Measurements from ENCODE around the gene DGKQ. TPM values are rescaled to one million over a fixed set of nuclear protein-coding genes. Genes with fewer than 3 reads are reported as not detected.

DGKQ gene
- total RNA-seq, 2 donors from 2014 or later, result 39.4 to 68.2 TPM

DNA sequence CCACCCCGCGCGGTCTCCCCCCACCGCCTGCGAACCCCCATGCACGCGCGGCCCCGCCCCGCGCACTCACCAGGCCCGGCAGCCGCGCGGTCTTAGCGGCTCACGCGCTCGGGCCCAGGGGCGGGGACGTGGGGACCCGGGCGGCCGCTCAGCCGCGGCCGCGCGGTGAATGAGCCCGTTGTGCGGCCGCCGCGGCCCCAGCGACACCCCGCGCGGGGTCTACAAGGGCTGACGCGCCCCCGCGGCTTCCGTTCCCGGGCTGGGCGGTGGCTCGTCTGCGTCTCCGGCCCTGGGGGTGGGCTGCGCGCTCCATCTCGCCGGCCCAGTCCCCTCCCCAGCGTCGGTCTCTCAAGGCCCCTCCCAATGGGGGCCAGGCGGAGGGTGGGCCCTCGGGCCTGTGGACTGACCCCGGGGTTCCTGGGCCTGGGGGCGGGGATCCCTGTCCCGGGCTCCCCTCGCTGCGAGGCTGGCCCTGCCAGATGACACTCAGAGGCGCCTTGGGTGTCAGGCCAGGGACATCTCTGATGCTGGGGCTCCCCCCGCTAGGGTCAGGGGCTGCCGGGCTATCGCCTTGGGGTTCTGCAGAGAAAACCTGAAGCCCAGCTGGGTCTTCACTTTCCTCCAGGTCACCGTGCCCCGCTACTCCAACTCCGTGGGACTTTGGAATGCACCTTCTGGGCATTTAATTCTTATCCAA lies 24.2 kb upstream of the DGKQ start:
- Histone ChIP-seq H3K27me3 (peaks cover 47% of the 10 kb centered on the region), H3K4me1 (peaks cover 14% of the 10 kb centered on the region), H3K36me3 (no peaks in the 10 kb centered on the region), H3K9ac (ENCODE audit: low read depth in 2 of 2, low read length in 2 of 2) (no peak overlapping the region), H3K9me3 (no peaks in the 10 kb centered on the region), H3K27ac (no peak overlapping the region), H3K4me3 (no peak overlapping the region)
- no peak for DNase-seq
- TF ChIP-seq, protein P1, sequence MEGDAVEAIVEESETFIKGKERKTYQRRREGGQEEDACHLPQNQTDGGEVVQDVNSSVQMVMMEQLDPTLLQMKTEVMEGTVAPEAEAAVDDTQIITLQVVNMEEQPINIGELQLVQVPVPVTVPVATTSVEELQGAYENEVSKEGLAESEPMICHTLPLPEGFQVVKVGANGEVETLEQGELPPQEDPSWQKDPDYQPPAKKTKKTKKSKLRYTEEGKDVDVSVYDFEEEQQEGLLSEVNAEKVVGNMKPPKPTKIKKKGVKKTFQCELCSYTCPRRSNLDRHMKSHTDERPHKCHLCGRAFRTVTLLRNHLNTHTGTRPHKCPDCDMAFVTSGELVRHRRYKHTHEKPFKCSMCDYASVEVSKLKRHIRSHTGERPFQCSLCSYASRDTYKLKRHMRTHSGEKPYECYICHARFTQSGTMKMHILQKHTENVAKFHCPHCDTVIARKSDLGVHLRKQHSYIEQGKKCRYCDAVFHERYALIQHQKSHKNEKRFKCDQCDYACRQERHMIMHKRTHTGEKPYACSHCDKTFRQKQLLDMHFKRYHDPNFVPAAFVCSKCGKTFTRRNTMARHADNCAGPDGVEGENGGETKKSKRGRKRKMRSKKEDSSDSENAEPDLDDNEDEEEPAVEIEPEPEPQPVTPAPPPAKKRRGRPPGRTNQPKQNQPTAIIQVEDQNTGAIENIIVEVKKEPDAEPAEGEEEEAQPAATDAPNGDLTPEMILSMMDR (IDR thresholded peaks at IDR 0.05), result no peak
- intact Hi-C loops (cut with DNase I), result no loop called here

DNA sequence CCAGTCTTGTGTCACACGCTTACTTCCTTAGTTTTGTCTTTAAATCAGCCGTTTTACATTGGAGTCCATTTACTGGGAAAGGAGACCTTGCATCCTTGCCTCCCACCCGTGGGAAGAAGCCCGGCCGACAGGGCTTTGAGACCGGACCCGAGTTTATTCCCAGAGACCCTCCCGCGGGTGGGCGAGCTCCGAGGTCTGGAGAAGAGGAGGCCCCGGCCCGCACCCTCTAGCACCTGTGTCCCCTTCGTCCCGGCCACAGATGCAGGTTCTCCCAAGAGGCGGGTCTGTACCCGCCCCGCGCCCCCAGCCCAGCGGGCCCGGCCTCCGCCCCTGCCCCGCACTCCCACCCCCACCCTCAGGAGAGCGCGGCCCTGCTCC lies 23.6 kb upstream of the DGKQ start:
- Histone ChIP-seq H3K4me1 (peaks cover 9% of the 10 kb centered on the region), H3K4me3 (no peak overlapping the region), H3K36me3 (no peaks in the 10 kb centered on the region), H3K27ac (no peak overlapping the region), H3K9me3 (no peaks in the 10 kb centered on the region), H3K9ac (ENCODE audit: low read depth in 2 of 2, low read length in 2 of 2) (no peak overlapping the region), H3K27me3 (peaks cover 42% of the 10 kb centered on the region)
- TF ChIP-seq, protein P1 (IDR thresholded peaks at IDR 0.05), result no peak
- intact Hi-C loops (cut with DNase I), result no loop called here
- no peak for DNase-seq

DNA sequence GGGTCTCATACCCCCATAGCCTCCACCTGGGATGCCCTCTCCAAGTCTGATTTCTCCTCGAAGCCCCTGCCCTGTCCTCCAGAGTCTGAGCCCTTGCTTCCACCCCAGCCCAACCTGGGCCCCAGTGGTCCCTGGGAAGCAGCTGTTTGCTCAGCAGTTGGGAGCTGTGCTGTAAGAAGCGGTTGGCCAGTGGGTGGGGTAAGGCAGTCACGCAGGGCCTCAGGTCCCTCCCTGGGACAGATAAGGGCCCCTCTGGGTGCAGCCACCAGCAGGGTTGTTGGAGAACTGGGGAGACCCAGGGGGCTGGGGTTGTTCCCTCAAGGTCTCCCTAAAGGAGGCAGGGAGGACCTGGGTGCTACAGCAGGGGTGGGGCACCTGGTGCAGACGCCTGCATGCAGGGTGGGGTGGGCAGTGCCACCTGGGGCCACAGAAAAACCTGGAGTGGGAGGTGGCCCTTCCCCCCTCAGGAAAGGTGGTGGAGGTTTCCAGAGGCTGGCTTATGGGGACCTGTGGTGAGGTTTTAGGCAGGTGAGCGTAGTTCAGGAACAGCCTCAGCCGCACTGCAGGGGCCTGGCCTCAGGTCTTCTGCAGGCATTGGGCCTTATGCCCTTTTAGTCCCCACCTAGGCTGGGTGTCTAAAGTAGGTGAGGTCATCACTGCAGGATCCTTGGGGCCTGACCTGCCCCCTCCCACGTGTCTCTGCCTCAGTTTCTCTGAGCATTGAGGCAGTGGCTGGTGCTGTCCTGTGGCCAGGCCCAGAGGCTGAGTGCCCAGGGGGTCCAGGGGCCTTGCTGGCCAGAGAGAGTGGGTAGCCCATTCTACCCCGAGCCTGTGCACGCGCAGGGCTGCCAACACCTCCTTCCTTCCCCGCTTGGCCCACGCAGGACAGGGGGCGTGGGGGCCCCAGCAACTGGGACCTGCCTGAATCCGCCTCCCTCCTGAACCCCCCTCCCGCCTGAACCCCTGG lies 22.9 kb upstream of the DGKQ start:
- Histone ChIP-seq H3K27ac (no peak overlapping the region), H3K27me3 (peaks cover 35% of the 10 kb centered on the region), H3K4me3 (no peak overlapping the region), H3K36me3 (no peaks in the 10 kb centered on the region), H3K9me3 (no peaks in the 10 kb centered on the region), H3K4me1 (peaks cover 8% of the 10 kb centered on the region), H3K9ac (ENCODE audit: low read depth in 2 of 2, low read length in 2 of 2) (no peak overlapping the region)
- TF ChIP-seq, protein P1 (IDR thresholded peaks at IDR 0.05), result no peak
- no peak for DNase-seq
- intact Hi-C loops (cut with DNase I), result no loop called here

DNA sequence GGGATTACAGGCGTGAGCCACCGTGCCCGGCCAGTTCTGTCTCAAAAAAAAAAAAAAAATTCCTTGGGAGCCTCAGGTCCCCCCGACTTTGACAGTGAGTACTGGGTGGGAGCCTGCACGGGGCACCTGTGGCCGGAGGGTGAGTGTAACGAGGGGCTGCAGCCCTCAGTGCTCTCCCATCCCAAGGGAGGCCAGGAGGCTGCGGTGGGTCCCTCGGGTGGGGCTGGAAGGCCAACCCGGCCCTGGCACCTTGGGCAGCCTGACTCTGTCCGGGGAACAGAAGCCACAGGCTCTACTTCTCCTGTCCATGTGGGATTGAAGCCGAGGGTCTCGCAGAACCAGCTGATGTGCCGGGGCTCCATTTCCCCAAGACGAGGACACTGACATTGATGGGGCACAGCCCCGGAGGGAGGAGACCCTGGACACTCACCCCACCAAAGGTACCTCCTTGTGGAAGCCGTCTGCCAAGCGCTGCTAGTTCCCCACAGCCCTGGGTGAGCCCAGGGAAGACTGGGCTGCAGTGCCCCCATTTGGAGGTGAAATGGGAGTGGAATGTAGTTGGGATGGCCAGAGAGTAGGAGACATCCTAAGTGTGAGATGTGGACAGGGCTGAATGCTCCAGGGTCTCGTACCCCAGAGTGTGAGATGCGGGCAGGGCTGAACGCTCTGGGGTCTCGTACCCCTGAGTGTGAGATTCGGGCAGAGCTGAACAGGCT lies 22.1 kb upstream of the DGKQ start:
- Histone ChIP-seq H3K9ac (ENCODE audit: low read depth in 2 of 2, low read length in 2 of 2) (no peak overlapping the region), H3K4me1 (peaks cover 8% of the 10 kb centered on the region), H3K36me3 (no peaks in the 10 kb centered on the region), H3K4me3 (no peak overlapping the region), H3K27ac (no peak overlapping the region), H3K9me3 (no peaks in the 10 kb centered on the region), H3K27me3 (peaks cover 27% of the 10 kb centered on the region)
- no peak for DNase-seq
- intact Hi-C loops (cut with DNase I), result no loop called here
- TF ChIP-seq, protein P1 (IDR thresholded peaks at IDR 0.05), result no peak

Data from colonic mucosa (tissue), 4 donors.